Progenitor cell of endocrine pancreas (in vitro differentiated cells): ENCODE results near the gene ANKRD24. TPM values are rescaled to one million over a fixed set of nuclear protein-coding genes. Genes with fewer than 3 reads are reported as not detected.
"Not testable (repeated sequence)": the region's sequence is repeated elsewhere in the genome, so short reads cannot be mapped to it uniquely, and the experiment has no call there.

Source experiments
- DNase-seq: peaks from one replicate; pipeline ENCODE4 v3.0.0; 2021; ENCODE audit warnings: low spot score; ENCODE audit not compliant: unreplicated experiment
- H3K27ac Mint-ChIP-seq: 2 replicates; pipeline ENCODE4 v1.8.0; 2021; ENCODE audit warnings: mild to moderate bottlenecking, moderate library complexity, mixed read lengths
- H3K27me3 Mint-ChIP-seq: 2 replicates; pipeline ENCODE4 v1.8.0; 2021; ENCODE audit warnings: mixed read lengths
- H3K36me3 Mint-ChIP-seq: 2 replicates; pipeline ENCODE4 v1.8.0; 2022; ENCODE audit warnings: mixed read lengths; ENCODE audit not compliant: insufficient read depth
- H3K4me1 Mint-ChIP-seq: 2 replicates; pipeline ENCODE4 v1.8.0; 2021; ENCODE audit warnings: low read depth, mixed read lengths
- H3K4me3 Mint-ChIP-seq: 2 replicates; pipeline ENCODE4 v1.8.0; 2021; ENCODE audit warnings: low read depth, mild to moderate bottlenecking, moderate library complexity, mixed read lengths
- H3K9me3 Mint-ChIP-seq: 2 replicates; pipeline ENCODE4 v1.8.0; 2021; ENCODE audit warnings: low read depth, mixed read lengths
- total RNA-seq: library from RNA; stranded (reverse); gene quantifications from 2 replicates; pipeline ENCODE4 v1.2.1, GENCODE V29; 2021
- TF ChIP-seq, protein P1 (sequence below): fragments of 200-600 bp; sonication (generic); IDR thresholded peaks from one replicate; pipeline ENCODE4 v1.5.0; 2021; ENCODE audit warnings: antibody characterized with exemption, mild to moderate bottlenecking; ENCODE audit not compliant: unreplicated experiment

ANKRD24 gene
- total RNA-seq, 1 donor from 2014 or later: 1.6 TPM

DNA sequence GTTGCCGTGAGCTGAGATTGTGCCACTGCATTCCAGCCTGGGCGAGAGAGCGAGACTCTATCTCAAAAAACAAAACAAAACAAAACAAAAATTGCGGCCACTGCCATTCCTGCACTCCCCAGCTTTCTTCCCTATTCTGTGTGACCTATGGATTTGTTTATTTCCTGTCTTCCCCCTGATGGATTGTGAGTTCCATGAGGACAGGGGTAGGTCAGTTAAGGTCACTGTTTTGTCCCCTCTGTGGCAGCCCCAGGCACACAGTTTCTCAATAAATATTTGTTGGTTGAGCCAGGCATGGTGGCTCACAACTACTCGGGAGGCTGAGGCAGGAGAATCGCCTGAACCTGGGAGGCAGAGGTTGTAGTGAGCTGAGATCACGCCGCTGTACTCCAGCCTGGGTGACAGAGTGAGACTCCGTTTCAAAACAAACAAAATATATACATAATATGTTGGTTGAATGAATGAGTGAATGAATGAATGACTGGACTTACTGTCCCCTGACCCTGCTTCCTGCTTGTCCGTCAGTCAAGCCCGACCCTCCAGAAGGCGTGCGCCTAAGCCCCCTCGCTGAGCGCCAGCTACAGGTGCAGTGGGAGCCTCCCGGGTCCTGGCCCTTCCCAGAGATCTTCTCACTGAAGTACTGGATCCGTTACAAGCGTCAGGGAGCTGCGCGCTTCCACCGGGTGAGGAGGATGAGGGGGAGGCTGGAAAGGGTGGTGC lies 51.8 kb downstream of the ANKRD24 start:
- no peak for DNase-seq
- H3K9me3 Mint-ChIP-seq: no peaks in the 10 kb centered on the region
- H3K36me3 Mint-ChIP-seq: no peaks in the 10 kb centered on the region
- TF ChIP-seq, protein P1, sequence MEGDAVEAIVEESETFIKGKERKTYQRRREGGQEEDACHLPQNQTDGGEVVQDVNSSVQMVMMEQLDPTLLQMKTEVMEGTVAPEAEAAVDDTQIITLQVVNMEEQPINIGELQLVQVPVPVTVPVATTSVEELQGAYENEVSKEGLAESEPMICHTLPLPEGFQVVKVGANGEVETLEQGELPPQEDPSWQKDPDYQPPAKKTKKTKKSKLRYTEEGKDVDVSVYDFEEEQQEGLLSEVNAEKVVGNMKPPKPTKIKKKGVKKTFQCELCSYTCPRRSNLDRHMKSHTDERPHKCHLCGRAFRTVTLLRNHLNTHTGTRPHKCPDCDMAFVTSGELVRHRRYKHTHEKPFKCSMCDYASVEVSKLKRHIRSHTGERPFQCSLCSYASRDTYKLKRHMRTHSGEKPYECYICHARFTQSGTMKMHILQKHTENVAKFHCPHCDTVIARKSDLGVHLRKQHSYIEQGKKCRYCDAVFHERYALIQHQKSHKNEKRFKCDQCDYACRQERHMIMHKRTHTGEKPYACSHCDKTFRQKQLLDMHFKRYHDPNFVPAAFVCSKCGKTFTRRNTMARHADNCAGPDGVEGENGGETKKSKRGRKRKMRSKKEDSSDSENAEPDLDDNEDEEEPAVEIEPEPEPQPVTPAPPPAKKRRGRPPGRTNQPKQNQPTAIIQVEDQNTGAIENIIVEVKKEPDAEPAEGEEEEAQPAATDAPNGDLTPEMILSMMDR: no peak
- H3K27me3 Mint-ChIP-seq: peaks cover 9% of the 10 kb centered on the region
- no peak overlapping the region for H3K4me3 Mint-ChIP-seq
- H3K27ac Mint-ChIP-seq: no peak overlapping the region
- no peaks in the 10 kb centered on the region for H3K4me1 Mint-ChIP-seq

GRCh38 chr19:4234862-4235201 lies 52.3 kb downstream of the ANKRD24 start:
- DNase-seq: no peak
- peaks cover 6% of the 10 kb centered on the region for H3K27me3 Mint-ChIP-seq
- H3K4me1 Mint-ChIP-seq: no peaks in the 10 kb centered on the region
- no peaks in the 10 kb centered on the region for H3K36me3 Mint-ChIP-seq
- H3K4me3 Mint-ChIP-seq: no peak overlapping the region
- TF ChIP-seq, protein P1: no peak
- H3K27ac Mint-ChIP-seq: no peak overlapping the region
- no peaks in the 10 kb centered on the region for H3K9me3 Mint-ChIP-seq

GRCh38 chr19:4237510-4237909 lies 55.0 kb downstream of the ANKRD24 start:
- not testable (repeated sequence) for H3K4me3 Mint-ChIP-seq, H3K9me3 Mint-ChIP-seq, H3K27ac Mint-ChIP-seq, DNase-seq, H3K4me1 Mint-ChIP-seq, H3K36me3 Mint-ChIP-seq
- H3K27me3 Mint-ChIP-seq: peaks cover 11% of the 10 kb centered on the region

- H3K27ac Mint-ChIP-seq: no peak overlapping the region
- H3K9me3 Mint-ChIP-seq: peaks cover 8% of the 10 kb centered on the region
These were observed 56.3 kb downstream of the ANKRD24 start for GRCh38 chr19:4238831-4239230.

DNA sequence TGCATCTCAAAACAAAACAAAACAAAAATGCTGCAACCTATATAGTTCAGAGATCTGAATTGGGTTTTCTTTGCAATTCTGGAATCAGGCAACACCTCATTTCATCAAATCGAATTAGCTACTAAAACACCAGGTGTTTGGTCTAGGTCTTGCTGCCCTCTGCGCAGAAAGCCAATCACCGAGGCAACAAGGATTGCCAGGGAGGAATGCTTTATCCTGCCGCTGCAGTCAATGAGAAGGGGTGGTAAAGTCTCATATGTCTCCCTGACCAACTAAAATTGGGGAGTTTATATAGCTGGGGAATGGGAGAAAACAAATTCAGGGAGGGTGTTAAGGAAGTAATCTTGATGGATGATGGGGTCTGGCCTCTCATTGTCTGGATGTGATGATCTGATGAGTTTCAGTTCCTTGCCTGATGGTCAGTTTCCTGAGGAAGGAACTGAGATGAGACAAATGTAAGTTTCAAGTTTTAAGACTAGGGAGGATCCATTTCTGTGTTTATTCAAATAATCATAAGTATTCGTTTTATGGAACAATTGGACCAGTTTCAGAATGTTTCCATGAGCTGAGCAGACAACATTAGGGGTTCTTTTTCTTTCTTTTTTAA lies 59.4 kb downstream of the ANKRD24 start:
- Mint-ChIP-seq H3K9me3 (peaks cover 8% of the 10 kb centered on the region), H3K36me3 (no peaks in the 10 kb centered on the region)

More at GRCh38 chr19:4238831-4239230, 56.3 kb downstream of the ANKRD24 start:
- Mint-ChIP-seq H3K36me3 (no peaks in the 10 kb centered on the region), H3K27me3 (peaks cover 11% of the 10 kb centered on the region), H3K4me1 (no peaks in the 10 kb centered on the region), H3K4me3 (no peak overlapping the region)
- no peak for DNase-seq
- TF ChIP-seq, protein P1: no peak

GRCh38 chr19:4245938-4246337 lies 63.4 kb downstream of the ANKRD24 start:
- H3K4me1 Mint-ChIP-seq, DNase-seq, H3K27ac Mint-ChIP-seq, H3K4me3 Mint-ChIP-seq, H3K9me3 Mint-ChIP-seq, H3K27me3 Mint-ChIP-seq: not testable (repeated sequence)
- H3K36me3 Mint-ChIP-seq: peaks cover 15% of the 10 kb centered on the region

More for the DNA sequence above, 59.4 kb downstream of the ANKRD24 start:
- no peak overlapping the region for H3K27ac Mint-ChIP-seq
- peaks cover 5% of the 10 kb centered on the region for H3K27me3 Mint-ChIP-seq
- no peak for DNase-seq
- TF ChIP-seq, protein P1: no peak
- H3K4me1 Mint-ChIP-seq: no peaks in the 10 kb centered on the region
- no peak overlapping the region for H3K4me3 Mint-ChIP-seq
